Dendritic cell treated with granulocyte-macrophage colony-stimulating factor and Interleukin-4, amounts not matched to agents 40 ng/mL and 50 ng/mL, for 4 days (primary cell): ENCODE measurements around the gene ERBB2.
"Not testable (repeated sequence)": the region's sequence is repeated elsewhere in the genome, so short reads cannot be mapped to it uniquely, and the experiment has no call there.

Experiments
- H3K27ac Mint-ChIP-seq: one replicate; pipeline ENCODE4 v1.8.0; 2022; ENCODE audit warnings: mild to moderate bottlenecking, mixed read lengths
- H3K27me3 Mint-ChIP-seq: one replicate; pipeline ENCODE4 v1.8.0; 2022; ENCODE audit warnings: mild to moderate bottlenecking, mixed read lengths
- H3K36me3 Mint-ChIP-seq: one replicate; pipeline ENCODE4 v1.8.0; 2022; ENCODE audit warnings: low read depth, mixed read lengths
- H3K4me1 Mint-ChIP-seq: one replicate; pipeline ENCODE4 v1.8.0; 2022; ENCODE audit warnings: low read depth, mixed read lengths
- H3K4me3 Mint-ChIP-seq: one replicate; pipeline ENCODE4 v1.8.0; 2022; ENCODE audit warnings: mild to moderate bottlenecking, moderate library complexity, mixed read lengths
- H3K9me3 Mint-ChIP-seq: one replicate; pipeline ENCODE4 v1.8.0; 2022; ENCODE audit warnings: mixed read lengths
- intact Hi-C: fragments of 100-400 bp; cut with micrococcal nuclease; formaldehyde crosslinking; loops from one replicate; pipeline ENCODE4 v1.15.0; 2022

Gene ERBB2

GRCh38 chr17:39739885-39740356 lies 40.1 kb downstream of the ERBB2 start:
- Mint-ChIP-seq H3K27ac (no peak overlapping the region), H3K4me1 (peaks cover 27% of the 10 kb centered on the region), H3K27me3 (peaks cover 91% of the 10 kb centered on the region), H3K4me3 (no peak overlapping the region), H3K36me3 (no peaks in the 10 kb centered on the region), H3K9me3 (no peaks in the 10 kb centered on the region)
- intact Hi-C loops, result no loop called here

GRCh38 chr17:39740357-39741111 lies 40.7 kb downstream of the ERBB2 start:
- peaks cover 85% of the 10 kb centered on the region for H3K27me3 Mint-ChIP-seq
- H3K4me1 Mint-ChIP-seq, result peaks cover 27% of the 10 kb centered on the region
- no peaks in the 10 kb centered on the region for H3K36me3 Mint-ChIP-seq
- intact Hi-C loops, result no loop called here
- H3K9me3 Mint-ChIP-seq, result no peaks in the 10 kb centered on the region
- no peak overlapping the region for H3K27ac Mint-ChIP-seq
- no peak overlapping the region for H3K4me3 Mint-ChIP-seq

GRCh38 chr17:39742126-39742855 lies 42.4 kb downstream of the ERBB2 start:
- intact Hi-C loops, result no loop called here
- Mint-ChIP-seq H3K27ac (no peak overlapping the region), H3K4me3 (no peak overlapping the region), H3K27me3 (peaks cover 79% of the 10 kb centered on the region), H3K9me3 (no peaks in the 10 kb centered on the region), H3K36me3 (no peaks in the 10 kb centered on the region), H3K4me1 (peaks cover 27% of the 10 kb centered on the region)

GRCh38 chr17:39742856-39743436 lies 43.1 kb downstream of the ERBB2 start:
- intact Hi-C loops, result no loop called here
- Mint-ChIP-seq H3K27ac (no peak overlapping the region), H3K27me3 (peaks cover 74% of the 10 kb centered on the region), H3K36me3 (no peaks in the 10 kb centered on the region), H3K9me3 (no peaks in the 10 kb centered on the region), H3K4me3 (no peak overlapping the region), H3K4me1 (peaks cover 22% of the 10 kb centered on the region)

GRCh38 chr17:39744075-39744835 lies 44.4 kb downstream of the ERBB2 start:
- Mint-ChIP-seq H3K4me3 (no peak overlapping the region), H3K9me3 (no peaks in the 10 kb centered on the region), H3K27ac (no peak overlapping the region), H3K27me3 (peaks cover 67% of the 10 kb centered on the region), H3K4me1 (peaks cover 10% of the 10 kb centered on the region), H3K36me3 (no peaks in the 10 kb centered on the region)
- intact Hi-C loops, result no loop called here

- H3K27ac Mint-ChIP-seq, result no peak overlapping the region
- no peak overlapping the region for H3K4me3 Mint-ChIP-seq
- no peaks in the 10 kb centered on the region for H3K36me3 Mint-ChIP-seq
- H3K9me3 Mint-ChIP-seq, result no peaks in the 10 kb centered on the region
- intact Hi-C loops, result no loop called here
- H3K27me3 Mint-ChIP-seq, result peaks cover 61% of the 10 kb centered on the region
- H3K4me1 Mint-ChIP-seq, result peaks cover 6% of the 10 kb centered on the region
Observed at GRCh38 chr17:39744836-39745215, 45.0 kb downstream of the ERBB2 start.

- intact Hi-C loops, result no loop called here
- Mint-ChIP-seq H3K9me3 (no peaks in the 10 kb centered on the region), H3K27ac (no peak overlapping the region), H3K36me3 (no peaks in the 10 kb centered on the region), H3K27me3 (peaks cover 57% of the 10 kb centered on the region), H3K4me3 (no peak overlapping the region), H3K4me1 (no peaks in the 10 kb centered on the region)
Observed at GRCh38 chr17:39745335-39746144, 45.7 kb downstream of the ERBB2 start.

- no peak overlapping the region for H3K27ac Mint-ChIP-seq
- peaks cover 57% of the 10 kb centered on the region for H3K27me3 Mint-ChIP-seq
- H3K9me3 Mint-ChIP-seq, result no peaks in the 10 kb centered on the region
- no peaks in the 10 kb centered on the region for H3K36me3 Mint-ChIP-seq
- intact Hi-C loops, result no loop called here
- H3K4me1 Mint-ChIP-seq, result no peaks in the 10 kb centered on the region
- H3K4me3 Mint-ChIP-seq, result no peak overlapping the region
Observed at GRCh38 chr17:39746145-39746461, 46.2 kb downstream of the ERBB2 start.

GRCh38 chr17:39747745-39748144 lies 47.9 kb downstream of the ERBB2 start:
- Mint-ChIP-seq H3K27me3 (peaks cover 43% of the 10 kb centered on the region), H3K4me3 (no peak overlapping the region), H3K9me3 (no peaks in the 10 kb centered on the region), H3K27ac (no peak overlapping the region), H3K36me3 (no peaks in the 10 kb centered on the region), H3K4me1 (peaks cover under 1% of the 10 kb centered on the region)
- intact Hi-C loops, result no loop called here

GRCh38 chr17:39748444-39749034 lies 48.7 kb downstream of the ERBB2 start:
- H3K27ac Mint-ChIP-seq, H3K36me3 Mint-ChIP-seq, H3K4me3 Mint-ChIP-seq, H3K9me3 Mint-ChIP-seq, intact Hi-C loops, H3K4me1 Mint-ChIP-seq: not testable (repeated sequence)
- H3K27me3 Mint-ChIP-seq, result peaks cover 36% of the 10 kb centered on the region

- Mint-ChIP-seq H3K27me3 (peaks cover 29% of the 10 kb centered on the region), H3K4me1 (peaks cover 17% of the 10 kb centered on the region), H3K36me3 (no peaks in the 10 kb centered on the region), H3K4me3 (no peak overlapping the region), H3K27ac (no peak overlapping the region), H3K9me3 (no peaks in the 10 kb centered on the region)
- intact Hi-C loops, result no loop called here
Observed at GRCh38 chr17:39750131-39751015, 50.5 kb downstream of the ERBB2 start.

GRCh38 chr17:39751016-39751543 lies 51.2 kb downstream of the ERBB2 start:
- Mint-ChIP-seq H3K4me3 (no peak overlapping the region), H3K27ac (no peak overlapping the region), H3K27me3 (peaks cover 27% of the 10 kb centered on the region), H3K9me3 (no peaks in the 10 kb centered on the region), H3K36me3 (no peaks in the 10 kb centered on the region), H3K4me1 (peaks cover 24% of the 10 kb centered on the region)
- intact Hi-C loops, result no loop called here
